A673 (cell line): ENCODE measurements around the gene GABRR1. TPM values are rescaled to one million over a fixed set of nuclear protein-coding genes. Genes with fewer than 3 reads are reported as not detected.

Source experiments
- BruUV-seq: library from RNA; stranded (reverse); fragments of 400-500 nt; replicated peaks from 2 replicates; lab custom pipeline; 2021; lab: Mats Ljungman, UMichigan
- CTCF ChIA-PET: fragments of 300-600 bp; sonication (Branson Sonifier 250); formaldehyde crosslinking; loops from one replicate; lab custom pipeline; 2022; ENCODE audit warnings: antibody characterized with exemption; lab: Charles Lee
- POLR2A ChIA-PET: fragments of 300-600 bp; sonication (Branson Sonifier 250); formaldehyde crosslinking; loops from one replicate; lab custom pipeline; 2022; ENCODE audit warnings: antibody characterized with exemption; ENCODE audit not compliant: low non-redundant PET; lab: Charles Lee
- DNase-seq: peaks from one replicate; pipeline ENCODE4 v3.0.0-alpha.2; 2015; ENCODE audit warnings: low spot score
- H3K27ac ChIP-seq: fragments of 200-600 bp; sonication (generic); 2 replicates; pipeline ENCODE4 v1.5.1; 2016; ENCODE audit warnings: mixed run types, low read depth, mild to moderate bottlenecking, mixed read lengths, antibody characterized with exemption, low read length; ENCODE audit not compliant: poor library complexity, severe bottlenecking
- H3K27me3 ChIP-seq: fragments of 200-600 bp; sonication (generic); replicated peaks from 2 replicates; pipeline ENCODE4 v1.6.1; 2017; ENCODE audit warnings: mixed run types, low read depth, mild to moderate bottlenecking, mixed read lengths, antibody characterized with exemption, low read length; ENCODE audit not compliant: insufficient read depth, poor library complexity
- H3K36me3 ChIP-seq: fragments of 200-600 bp; sonication (generic); 2 replicates; pipeline ENCODE4 v1.6.1; 2016; ENCODE audit warnings: mixed run types, mild to moderate bottlenecking, mixed read lengths, antibody characterized with exemption, low read length; ENCODE audit not compliant: insufficient read depth, poor library complexity, severe bottlenecking
- H3K4me1 ChIP-seq: fragments of 200-600 bp; sonication (generic); 2 replicates; pipeline ENCODE4 v1.6.1; 2017; ENCODE audit warnings: mixed run types, mild to moderate bottlenecking, mixed read lengths, antibody characterized with exemption, low read length; ENCODE audit not compliant: insufficient read depth, poor library complexity, severe bottlenecking
- H3K4me3 ChIP-seq: fragments of 200-600 bp; sonication (generic); 2 replicates; pipeline ENCODE4 v1.5.1; 2016; ENCODE audit warnings: low read depth, mixed run types, mild to moderate bottlenecking, mixed read lengths, low read length; ENCODE audit not compliant: poor library complexity, severe bottlenecking
- H3K9me3 ChIP-seq: fragments of 200-600 bp; sonication (generic); 2 replicates; pipeline ENCODE4 v1.6.1; 2016; ENCODE audit warnings: mixed run types, low read depth, mild to moderate bottlenecking, mixed read lengths, antibody characterized with exemption, low read length; ENCODE audit not compliant: poor library complexity, severe bottlenecking
- EZH2 ChIP-seq: fragments of 200-600 bp; sonication (generic); IDR thresholded peaks from 2 replicates; pipeline ENCODE4 v1.6.1; 2017; ENCODE audit warnings: borderline replicate concordance, low read depth, mild to moderate bottlenecking, mixed read lengths, antibody characterized with exemption, low read length; ENCODE audit not compliant: poor library complexity, severe bottlenecking
- intact Hi-C: fragments of 100-400 bp; cut with micrococcal nuclease; formaldehyde crosslinking; loops from one replicate; pipeline ENCODE4 v1.10.0; 2022; ENCODE audit not compliant: unreplicated experiment
- total RNA-seq: library from RNA; stranded (reverse); gene quantifications from 2 replicates; pipeline ENCODE4 v1.2.3, GENCODE V29; 2021
- TF ChIP-seq, protein P1 (sequence below): fragments of 300-800, 200-600 bp; sonication (generic); conservative IDR thresholded peaks from 2 replicates; pipeline ENCODE4 v1.5.1; 2017; ENCODE audit warnings: low read depth, mild to moderate bottlenecking, antibody characterized with exemption, low read length, moderate library complexity, mixed read lengths

GABRR1 gene
- total RNA-seq, 1 experiment from 2014 or later = 0.67 TPM

DNA sequence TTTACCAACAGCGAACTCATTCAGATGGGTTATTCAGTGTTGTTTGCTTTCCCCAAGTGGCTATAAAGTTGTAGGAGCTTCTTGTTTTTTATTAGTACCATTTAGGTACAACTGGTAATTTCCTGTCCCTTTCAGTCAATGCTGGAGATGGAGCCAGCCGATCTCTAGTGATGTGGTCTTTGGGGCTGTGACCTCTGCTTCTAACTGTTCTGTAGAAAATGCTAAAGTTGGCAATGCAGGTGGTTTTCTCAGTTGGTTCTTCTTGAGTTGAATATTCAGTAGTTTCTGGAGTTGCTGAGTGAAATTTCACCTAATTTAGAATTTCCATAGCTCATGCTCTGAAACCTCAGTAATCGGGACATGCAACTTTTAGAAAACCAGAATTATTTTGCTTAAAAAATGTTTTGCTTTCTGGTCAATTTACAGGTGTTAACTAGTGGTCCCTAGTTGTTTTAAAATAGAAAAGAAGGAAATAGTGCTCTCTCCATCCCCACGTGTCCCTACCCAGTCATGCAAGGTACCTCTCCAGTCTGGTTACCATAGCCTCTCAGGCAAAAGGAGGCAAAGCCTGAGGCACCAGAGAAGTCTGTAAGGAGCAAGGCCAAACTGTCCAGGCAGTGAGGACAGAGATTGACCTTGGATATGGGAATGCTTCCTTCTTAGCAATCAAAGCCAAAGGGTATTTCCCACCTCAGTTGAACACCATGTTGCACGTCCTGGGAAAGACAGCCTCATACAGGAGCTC is 27.3 kb upstream of the GABRR1 start:
- H3K27ac ChIP-seq = peak overlapping the region; percentile 63
- ChIA-PET CTCF (no interaction called here), POLR2A (no interaction called here)
- DNase-seq = no peak
- no peaks in the 10 kb centered on the region for H3K27me3 ChIP-seq
- TF ChIP-seq, protein P1, sequence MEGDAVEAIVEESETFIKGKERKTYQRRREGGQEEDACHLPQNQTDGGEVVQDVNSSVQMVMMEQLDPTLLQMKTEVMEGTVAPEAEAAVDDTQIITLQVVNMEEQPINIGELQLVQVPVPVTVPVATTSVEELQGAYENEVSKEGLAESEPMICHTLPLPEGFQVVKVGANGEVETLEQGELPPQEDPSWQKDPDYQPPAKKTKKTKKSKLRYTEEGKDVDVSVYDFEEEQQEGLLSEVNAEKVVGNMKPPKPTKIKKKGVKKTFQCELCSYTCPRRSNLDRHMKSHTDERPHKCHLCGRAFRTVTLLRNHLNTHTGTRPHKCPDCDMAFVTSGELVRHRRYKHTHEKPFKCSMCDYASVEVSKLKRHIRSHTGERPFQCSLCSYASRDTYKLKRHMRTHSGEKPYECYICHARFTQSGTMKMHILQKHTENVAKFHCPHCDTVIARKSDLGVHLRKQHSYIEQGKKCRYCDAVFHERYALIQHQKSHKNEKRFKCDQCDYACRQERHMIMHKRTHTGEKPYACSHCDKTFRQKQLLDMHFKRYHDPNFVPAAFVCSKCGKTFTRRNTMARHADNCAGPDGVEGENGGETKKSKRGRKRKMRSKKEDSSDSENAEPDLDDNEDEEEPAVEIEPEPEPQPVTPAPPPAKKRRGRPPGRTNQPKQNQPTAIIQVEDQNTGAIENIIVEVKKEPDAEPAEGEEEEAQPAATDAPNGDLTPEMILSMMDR = no peak
- no peak for TF ChIP-seq EZH2
- H3K4me1 ChIP-seq = peaks cover 29% of the 10 kb centered on the region
- H3K4me3 ChIP-seq = no peak overlapping the region
- BruUV-seq = no TSS peak
- H3K36me3 ChIP-seq = no peaks in the 10 kb centered on the region
- intact Hi-C loops = loop anchor here (5.0 kb wide), 2 partner anchors 97 to 162 kb away; partner anchors contain the start of genes PM20D2 and PNRC1
- no peaks in the 10 kb centered on the region for H3K9me3 ChIP-seq

DNA sequence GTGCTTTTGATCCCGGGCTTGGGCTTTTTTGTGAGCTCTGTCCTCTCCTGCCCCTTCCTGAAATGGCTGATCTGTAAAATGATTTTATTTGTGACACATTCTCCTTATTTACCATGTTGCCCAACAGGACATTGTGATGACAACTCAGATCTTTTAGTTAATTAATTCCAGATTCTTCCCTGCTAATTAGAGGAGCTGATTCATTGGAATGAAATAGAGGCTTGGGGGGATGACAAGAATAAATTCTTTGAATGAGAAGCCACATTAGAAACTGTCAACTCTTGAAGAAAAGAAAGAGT is 26.1 kb upstream of the GABRR1 start:
- DNase-seq = peak; percentile 56
- intact Hi-C loops = loop anchor here (5.0 kb wide), 2 partner anchors 96 to 161 kb away; partner anchors contain the start of genes PM20D2 and PNRC1
- no TSS peak for BruUV-seq
- Histone ChIP-seq H3K36me3 (no peaks in the 10 kb centered on the region), H3K27ac (peak overlapping the region; percentile 63), H3K9me3 (no peaks in the 10 kb centered on the region), H3K4me1 (peaks cover 37% of the 10 kb centered on the region), H3K4me3 (no peak overlapping the region), H3K27me3 (no peaks in the 10 kb centered on the region)
- ChIA-PET POLR2A (interaction anchor here (0.5 kb wide), 1 partner anchor 42 kb away, joined by 8 read pairs; no protein-coding TSS in a partner anchor), CTCF (interaction anchor here (1.0 kb wide), 1 partner anchor 261 kb away, joined by 4 read pairs; no protein-coding TSS in a partner anchor)
- TF ChIP-seq, protein P1 = no peak
- no peak for TF ChIP-seq EZH2

DNA sequence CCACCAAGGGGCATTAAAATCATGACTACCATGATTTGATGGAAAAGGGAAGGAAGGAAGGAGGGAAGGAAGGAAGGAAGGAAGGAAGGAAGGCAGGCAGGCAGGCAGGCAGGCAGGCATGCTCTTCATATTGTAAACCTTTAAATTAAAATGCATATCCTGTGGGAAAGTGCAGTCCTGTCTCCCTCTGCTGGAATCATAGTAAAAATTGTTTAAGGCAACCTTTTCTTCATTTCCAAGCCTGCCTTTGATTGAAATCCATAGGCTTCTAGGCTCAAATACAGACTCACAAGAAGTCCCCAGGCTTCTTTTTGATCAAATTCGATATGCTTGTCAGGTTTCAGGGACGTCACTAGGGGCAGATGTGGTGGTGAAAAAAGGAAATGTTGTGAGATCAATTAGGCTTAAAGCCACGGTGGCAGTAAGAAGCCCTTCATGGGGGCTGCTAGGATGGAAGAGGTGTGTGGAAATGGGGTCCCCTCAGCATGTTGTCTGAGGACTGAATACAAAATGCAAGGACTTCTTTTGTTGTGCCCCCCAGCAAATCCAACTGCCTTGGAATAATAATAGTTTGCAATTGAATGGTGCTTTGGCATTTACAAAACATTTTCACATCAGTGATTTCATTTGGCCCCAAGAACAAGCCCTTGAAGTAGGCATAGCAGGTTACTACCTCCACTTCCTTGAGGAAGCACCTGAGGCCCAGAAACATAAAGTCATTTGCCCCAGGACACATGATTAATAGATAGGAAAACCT is 25.6 kb upstream of the GABRR1 start:
- Histone ChIP-seq H3K9me3 (no peaks in the 10 kb centered on the region), H3K27me3 (no peaks in the 10 kb centered on the region), H3K36me3 (no peaks in the 10 kb centered on the region), H3K4me1 (peaks cover 37% of the 10 kb centered on the region), H3K4me3 (no peak overlapping the region), H3K27ac (peak overlapping the region; percentile 63)
- POLR2A ChIA-PET = interaction anchor here (0.5 kb wide), 1 partner anchor 41 kb away, joined by 8 read pairs; no protein-coding TSS in a partner anchor
- BruUV-seq = no TSS peak
- CTCF ChIA-PET = interaction anchor here (0.5 to 1.0 kb wide), 6 partner anchors 26 to 260 kb away, joined by 3 to 7 read pairs (median 4); no protein-coding TSS in a partner anchor
- TF ChIP-seq, protein P1 = peak; percentile 68
- no peak for TF ChIP-seq EZH2
- DNase-seq = peak; percentile 91
- intact Hi-C loops = loop anchor here (1.0 to 5.0 kb wide), 4 partner anchors 95 to 260 kb away; partner anchors contain the start of genes PM20D2 and PNRC1
